ENCODE results near the gene PCDH1. TPM values are rescaled to one million over a fixed set of nuclear protein-coding genes. Genes with fewer than 3 reads are reported as not detected.
"Not testable (repeated sequence)": the region's sequence is repeated elsewhere in the genome, so short reads cannot be mapped to it uniquely, and the experiment has no call there.

Gene PCDH1
- total RNA-seq, 1 experiment from 2014 or later = 1.6 TPM

DNA sequence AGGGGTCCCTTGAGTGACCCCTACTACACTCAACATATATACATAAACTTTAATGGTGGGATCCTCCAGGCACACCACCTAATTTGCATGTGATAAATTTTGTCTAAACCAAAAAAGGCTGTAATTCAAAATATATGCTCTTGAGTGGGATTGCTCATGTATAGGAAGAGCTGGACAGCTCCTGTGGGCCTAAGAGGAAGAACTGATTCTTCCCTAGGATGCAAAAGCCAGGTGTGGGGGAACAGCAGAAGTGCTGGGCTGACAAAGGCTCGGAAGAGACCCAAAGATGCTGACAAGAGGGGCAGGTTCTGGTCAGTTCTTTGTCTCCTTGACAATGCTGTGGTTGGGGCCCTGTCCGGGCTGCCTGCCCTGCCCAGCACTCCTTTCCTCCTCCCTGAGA is 43.9 kb downstream of the PCDH1 start:
- DNase-seq (ENCODE audit: low read depth) = no peak

DNA sequence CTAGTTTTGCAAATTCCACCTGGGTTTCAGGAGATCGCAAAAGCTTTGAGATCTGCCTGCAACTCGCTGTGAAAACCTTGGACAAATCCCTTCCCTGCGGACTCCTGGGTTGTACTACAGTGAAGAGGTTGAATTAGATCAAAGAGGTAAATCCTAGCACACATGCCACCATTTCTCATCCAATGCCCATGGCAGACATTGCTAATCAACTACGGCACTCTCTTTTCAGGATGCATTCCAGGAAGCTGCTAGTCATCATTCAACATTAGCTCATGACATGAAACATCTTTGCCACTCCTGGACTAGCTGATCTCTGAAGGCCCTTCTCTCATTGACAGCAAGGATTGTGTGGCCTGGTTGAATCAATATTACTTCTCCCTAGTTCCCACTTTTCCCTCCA is 46.1 kb downstream of the PCDH1 start:
- DNase-seq (ENCODE audit: low read depth) = no peak

DNA sequence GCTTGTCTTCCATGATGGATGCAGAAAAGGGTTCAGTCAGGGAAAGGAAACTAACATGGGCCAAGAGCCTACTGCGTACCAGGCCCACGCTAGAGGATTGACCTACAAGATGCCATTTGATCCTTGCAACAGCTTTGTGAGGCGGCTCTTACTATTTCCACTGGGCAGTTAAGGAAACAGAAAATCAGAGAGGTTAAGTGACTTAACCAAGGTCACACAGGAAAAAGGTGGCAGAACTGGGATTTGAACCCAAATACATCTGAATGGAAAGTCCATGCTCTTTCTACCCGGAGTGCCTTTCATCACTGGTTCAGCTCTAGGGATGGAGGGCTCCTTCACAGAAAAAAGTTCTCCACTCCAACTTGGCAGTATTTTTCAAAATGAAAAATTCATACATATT is 50.0 kb downstream of the PCDH1 start:
- no peak for DNase-seq (ENCODE audit: low read depth)

DNA sequence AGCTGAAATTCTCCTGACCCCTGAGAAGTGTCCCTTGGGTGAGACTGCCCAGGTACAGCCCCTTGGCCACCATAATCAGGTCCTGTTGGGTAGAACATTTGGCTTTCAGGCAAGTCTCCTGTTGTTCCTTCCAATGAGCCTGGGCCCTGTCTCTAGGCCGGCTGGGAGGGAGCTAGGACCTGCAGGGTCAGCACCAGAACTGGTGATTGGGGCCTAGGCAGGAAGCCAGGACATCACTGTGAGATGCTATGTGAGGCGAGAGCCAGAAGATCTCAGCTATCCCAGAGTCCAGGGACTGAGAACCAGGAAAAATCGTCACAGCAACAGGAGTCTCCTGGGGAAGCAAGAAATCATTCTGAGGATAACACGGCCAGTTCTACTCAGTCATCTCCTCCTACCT is 51.5 kb downstream of the PCDH1 start:
- DNase-seq (ENCODE audit: low read depth) = no peak

DNA sequence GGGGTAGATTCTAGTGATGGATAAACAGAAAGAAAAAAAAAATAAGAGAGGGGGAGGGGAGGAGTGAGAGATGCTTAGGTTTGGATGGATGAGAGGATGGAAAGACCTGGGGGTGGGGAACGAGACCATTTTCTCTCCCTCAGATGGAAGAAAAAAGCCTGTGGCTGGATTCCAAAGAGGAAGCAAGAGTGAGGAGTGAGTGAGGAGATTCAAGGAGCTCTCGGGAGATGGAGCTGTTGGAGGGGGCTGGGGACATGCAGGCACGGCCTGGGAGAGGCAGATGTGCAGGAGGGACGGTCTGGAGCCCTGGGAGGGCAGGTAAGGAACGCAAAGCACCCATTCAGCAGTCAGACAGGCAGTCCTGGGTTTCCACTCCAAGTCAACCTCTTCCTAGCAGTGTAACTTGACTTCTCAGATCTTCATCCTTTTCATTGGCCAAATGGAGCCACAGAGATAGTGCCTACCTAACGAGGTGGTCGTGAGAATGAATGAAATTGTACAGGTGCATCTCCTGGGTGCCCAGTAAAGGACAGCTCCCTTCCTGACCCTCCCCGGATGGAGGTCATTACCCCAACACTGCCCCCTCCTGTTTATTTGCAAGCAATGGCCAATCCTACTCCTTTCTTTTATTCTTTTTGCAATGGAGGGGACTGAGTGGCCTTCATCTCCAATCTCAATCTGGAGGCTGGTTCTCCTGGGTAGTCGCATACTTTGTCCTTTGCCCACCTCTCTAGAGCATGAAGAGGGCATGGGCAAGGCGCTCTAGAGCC is 52.2 kb downstream of the PCDH1 start:
- DNase-seq (ENCODE audit: low read depth) = no peak

DNA sequence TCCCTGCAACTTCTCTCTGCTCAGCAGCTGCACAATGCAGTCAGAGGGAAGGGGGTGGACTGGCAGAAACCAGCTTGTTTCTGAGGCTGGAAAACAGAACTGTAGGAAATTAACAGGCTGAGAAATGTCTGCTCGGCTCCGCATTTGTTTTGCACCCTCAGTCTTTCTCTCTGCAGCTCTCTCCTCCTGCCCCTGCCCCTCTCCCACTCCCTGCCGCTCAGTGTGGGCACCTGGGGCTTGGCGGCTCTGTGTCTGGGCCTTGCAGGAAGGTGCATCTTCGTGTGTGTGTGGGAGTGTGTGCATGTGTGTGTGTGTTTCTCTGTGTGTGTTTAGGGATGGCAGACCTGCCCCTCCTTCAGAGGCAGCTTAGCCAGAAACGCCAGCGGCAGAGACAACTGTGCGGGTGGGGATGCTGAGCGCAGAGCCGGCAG is 53.0 kb downstream of the PCDH1 start:
- DNase-seq (ENCODE audit: low read depth) = no peak

DNA sequence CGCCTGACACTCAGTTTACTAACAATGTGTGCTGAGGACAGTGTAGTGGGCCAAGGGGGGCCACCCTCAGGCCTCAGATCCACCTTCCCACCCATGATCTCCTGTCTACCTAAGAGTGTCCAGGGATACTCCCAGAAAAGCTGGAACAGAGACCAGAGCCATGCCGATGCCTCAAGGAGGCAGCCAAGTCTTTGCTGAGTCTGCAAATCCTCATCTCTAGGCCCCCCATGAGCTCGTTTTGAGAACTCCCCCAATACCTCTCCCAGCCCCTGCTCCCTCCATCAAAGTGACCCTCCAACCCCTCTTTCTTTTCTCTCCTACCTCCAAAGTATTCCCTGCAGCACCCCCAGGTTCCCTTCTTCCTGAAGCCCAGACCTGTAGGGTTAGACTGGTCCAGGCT is 53.5 kb downstream of the PCDH1 start:
- no peak for DNase-seq (ENCODE audit: low read depth)

DNA sequence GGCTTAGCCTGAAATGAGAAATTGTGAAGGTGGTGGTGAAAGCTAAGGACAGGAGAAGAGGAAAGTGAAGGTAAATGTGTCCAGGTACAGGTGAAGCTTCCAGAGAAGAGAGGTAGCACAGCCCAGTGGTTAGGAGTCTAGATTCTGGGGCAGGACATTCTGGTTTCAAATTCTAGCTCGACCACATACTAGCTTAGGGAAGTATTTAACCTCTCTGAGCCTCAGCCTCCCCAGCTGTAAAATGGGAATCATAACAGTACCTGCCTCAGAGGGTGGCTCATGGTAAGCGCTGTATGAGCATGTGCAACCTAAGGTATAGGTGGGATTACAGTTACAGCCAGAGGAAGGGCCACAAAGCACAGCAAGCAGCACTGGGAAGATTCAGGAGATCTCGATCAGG is 55.2 kb downstream of the PCDH1 start:
- DNase-seq (ENCODE audit: low read depth) = no peak

DNA sequence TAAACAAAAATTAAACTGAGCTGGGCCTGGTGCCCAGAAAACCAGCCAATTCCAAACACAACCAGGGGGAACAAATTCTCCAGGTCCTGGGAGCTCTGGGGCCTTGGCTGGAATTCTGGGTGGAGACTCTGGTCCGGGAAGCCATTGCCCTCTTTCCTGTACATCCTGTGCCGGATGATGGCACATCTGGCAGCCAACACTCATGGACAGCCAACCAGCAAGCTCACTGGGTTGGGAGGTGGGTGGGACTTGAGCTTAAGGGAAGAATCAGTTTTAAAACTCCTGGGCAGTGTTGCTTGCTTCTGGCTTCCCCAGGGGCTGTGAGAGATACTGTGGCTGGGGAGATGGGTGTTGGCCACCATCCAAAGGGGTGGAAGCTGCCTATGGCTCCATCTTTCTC is 56.1 kb downstream of the PCDH1 start:
- peak; percentile 9 for DNase-seq (ENCODE audit: low read depth)

DNA sequence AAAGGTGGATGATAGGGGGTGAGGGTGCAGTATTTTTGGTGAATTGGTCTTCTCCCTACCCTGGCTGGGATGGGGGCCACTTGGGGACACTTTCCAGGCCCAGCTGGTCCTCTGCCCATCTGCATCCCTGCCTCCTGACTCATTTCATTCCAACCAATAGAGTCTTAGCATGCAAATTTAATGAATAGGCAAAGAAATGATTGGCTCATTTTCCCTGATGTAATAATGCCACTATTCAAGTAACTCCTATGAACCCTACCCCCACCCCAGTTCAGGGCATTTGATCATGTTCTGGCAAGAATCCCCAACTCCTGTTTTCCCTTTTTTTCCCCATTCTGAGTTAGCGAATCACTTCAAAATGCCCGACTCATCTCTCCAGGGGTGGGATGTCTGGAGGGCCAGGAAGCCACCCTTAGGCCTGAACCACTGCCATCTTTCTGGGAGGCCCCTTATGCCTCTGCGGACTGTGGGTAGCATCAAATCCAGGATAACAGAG is 56.7 kb downstream of the PCDH1 start:
- peak; percentile 80 for DNase-seq (ENCODE audit: low read depth)

DNA sequence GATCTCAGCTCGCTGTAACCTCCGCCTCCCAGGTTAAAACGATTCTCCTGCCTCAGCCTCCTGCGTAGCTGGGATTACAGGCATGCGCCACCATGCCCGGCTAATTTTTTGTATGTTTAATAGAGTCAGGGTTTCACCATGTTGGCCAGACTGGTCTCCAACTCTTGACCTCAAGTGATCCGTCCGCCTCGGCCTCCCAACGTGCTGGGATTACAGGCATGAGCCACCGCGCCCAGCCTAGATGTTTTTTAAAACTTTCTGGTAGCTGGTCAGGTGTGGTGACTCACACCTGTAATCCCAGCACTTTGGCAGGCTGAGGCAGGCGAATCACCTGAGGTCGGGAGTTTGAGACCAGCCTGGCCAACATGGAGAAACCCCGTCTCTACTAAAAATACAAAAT is 57.5 kb downstream of the PCDH1 start:
- not testable (repeated sequence) for DNase-seq (ENCODE audit: low read depth)

DNA sequence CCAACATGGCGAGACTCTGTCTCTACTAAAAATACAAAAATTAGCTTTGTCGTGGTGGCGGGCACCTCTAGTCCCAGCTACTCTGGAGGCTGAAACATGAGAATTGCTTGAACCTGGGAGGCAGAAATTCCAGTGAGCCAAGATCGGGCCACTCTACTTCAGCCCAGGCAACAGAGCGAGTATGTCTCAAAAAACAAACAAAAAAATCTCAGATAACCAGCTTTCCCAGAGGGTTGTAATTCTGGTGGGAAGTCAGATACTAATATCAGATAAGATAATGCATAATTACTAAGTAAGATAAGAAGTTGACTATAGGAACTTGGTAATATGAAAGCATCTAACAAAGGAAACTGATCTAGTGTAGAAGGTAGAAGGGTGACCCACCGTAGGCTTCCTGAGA is 60.6 kb downstream of the PCDH1 start:
- DNase-seq (ENCODE audit: low read depth) = no peak

DNA sequence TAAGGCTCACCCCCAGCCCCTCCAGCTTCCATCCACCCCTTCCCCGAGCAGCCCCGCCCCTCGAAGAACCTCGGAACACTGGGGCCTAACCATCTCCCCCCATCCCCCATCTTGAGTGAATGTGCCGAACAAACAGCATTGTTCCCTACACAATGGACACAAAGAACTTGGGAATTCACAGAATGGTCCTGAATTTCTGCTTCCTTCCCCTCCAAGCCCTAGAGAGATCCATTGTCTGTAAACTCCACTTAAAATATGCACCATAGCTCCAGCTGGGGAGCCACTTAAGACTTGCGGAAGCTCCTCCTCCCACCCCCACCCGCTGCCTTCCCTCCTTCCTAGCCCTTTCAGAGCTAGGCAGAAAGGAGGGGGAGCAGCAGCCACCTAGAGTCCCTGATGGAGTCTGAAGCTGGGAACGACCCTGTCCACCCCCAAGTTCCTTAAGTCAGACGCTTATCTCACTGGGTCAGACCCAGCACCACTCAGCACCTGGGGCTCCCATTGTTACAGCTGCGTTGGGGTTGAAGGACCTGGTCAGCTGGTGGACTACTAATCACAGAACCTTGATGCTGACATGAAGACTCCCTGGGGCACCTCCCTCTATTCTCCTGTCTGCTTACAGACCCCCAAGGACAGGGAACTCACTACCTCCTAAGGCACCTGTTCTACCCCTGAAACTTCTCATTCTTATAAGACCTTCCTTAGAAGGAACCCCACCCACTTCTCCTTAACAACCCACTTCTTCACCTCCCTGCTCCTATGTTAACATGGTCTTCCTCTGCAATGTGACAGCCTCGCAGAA is 61.4 kb downstream of the PCDH1 start:
- DNase-seq (ENCODE audit: low read depth) = no peak

DNA sequence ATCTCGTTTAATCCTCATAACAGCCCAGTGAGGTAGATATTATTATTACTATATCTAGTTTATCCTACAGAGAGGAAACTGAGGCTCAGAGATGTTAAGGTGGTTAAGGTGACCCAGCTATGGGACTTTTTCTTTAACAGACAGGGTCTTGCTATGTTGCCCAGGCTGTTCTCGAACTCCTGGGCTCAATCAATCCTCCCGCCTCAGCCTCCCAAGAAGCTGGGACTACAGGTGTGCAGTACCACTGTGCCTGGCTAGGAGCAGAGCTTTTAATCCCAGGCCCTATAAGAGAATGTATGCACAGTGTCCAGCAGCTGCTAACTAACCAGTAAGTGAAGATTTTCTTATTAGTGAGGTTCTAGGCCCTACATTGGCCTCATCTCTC is 62.4 kb downstream of the PCDH1 start:
- DNase-seq (ENCODE audit: low read depth) = no peak

DNA sequence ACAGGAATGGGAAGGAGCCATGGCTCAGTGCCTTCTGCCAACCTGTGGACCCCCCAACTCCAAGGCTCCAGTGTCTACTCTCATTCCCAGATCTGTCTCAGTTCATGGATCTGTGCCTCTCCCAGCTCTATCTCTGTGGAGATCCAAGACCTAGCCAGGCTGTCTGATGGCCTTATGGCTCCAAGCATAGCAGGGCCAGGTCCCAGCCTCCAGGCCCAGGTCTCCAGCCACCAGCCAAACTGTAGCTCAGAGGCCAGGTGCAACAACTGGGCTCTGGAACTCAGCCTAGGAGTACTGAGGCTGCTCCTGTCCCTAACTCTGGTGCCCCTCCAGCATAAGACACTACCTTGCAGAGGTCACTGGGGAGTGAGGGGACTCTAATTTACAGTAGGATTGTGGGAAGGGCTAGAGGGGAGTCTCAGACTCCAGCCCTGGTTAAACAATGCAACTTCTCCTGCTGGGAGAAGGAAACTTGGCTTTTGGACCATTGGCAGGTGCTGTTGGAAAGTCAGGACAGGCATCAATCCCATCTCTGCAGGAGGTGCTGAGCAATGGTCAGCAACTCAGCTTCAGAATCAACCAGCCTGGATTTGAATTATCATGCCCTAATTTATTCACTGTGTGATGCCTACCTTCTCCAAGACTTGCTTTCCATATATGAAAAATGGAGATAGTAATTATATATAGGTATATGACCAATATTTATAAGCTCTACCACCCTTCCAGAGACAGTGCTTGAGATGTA is 63.0 kb downstream of the PCDH1 start:
- no peak for DNase-seq (ENCODE audit: low read depth)

DNA sequence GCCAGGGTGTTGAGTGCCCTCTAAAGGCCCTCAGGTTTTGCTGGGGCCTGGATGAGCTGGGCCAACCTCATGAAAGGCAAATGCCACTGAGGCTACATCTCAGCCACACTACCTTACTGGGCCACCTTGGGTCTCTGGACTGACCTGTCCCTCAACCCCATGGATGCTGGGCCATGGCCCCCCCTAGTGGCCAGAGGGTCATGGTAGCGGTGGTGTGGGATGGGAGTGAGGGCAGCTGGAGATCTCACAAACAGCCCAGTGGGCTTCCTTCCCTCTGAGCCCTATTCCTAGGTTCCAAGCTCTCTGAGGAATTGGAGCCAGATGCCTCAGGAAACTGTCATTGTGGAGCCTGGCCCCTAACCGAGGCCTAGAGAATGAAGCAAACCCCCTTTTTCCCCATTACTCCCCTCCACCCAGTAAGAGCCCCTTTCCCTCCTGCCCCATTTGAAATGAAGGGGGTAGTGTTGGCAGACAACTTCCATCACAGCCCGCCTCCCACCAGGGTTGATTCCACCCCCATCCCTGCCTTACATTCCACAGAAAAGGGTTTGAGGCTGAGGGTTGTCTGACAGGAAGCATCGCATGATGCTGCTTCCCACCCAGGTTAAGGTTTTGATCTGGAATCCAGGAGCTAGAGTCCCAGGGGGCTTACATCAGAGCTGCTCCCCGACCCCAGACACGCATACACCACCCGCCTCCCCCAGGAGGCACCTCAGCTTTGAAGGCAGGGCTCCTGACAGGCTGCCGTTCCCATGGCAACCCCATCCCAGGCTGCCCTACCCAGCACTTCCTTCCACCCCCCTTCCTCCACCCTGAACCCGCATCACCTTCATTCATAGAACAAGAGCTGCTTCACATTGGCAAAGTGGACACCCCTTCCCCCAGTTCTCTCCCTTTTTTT is 63.9 kb downstream of the PCDH1 start:
- DNase-seq (ENCODE audit: low read depth) = peak; percentile 24

DNA sequence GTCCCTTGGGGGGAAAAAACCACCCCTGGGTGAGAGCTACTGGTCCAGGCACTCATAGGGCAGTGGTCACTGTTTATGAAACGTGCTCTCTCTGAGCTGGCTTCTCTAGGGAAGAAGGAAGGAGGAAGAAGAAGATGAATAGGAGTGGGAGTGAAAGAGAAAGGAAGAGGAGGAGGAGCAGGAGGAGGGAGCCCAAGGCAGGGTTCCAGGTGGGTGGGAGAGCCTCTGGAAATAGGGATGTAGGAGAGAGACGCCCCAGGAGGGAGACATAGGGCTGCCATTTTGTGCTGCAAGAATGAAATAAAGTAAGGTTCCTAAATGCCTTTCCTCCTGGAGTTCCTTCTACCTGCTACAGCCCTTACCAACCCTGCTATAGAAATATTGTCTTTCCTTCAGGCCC is 65.7 kb downstream of the PCDH1 start:
- DNase-seq (ENCODE audit: low read depth) = no peak

DNA sequence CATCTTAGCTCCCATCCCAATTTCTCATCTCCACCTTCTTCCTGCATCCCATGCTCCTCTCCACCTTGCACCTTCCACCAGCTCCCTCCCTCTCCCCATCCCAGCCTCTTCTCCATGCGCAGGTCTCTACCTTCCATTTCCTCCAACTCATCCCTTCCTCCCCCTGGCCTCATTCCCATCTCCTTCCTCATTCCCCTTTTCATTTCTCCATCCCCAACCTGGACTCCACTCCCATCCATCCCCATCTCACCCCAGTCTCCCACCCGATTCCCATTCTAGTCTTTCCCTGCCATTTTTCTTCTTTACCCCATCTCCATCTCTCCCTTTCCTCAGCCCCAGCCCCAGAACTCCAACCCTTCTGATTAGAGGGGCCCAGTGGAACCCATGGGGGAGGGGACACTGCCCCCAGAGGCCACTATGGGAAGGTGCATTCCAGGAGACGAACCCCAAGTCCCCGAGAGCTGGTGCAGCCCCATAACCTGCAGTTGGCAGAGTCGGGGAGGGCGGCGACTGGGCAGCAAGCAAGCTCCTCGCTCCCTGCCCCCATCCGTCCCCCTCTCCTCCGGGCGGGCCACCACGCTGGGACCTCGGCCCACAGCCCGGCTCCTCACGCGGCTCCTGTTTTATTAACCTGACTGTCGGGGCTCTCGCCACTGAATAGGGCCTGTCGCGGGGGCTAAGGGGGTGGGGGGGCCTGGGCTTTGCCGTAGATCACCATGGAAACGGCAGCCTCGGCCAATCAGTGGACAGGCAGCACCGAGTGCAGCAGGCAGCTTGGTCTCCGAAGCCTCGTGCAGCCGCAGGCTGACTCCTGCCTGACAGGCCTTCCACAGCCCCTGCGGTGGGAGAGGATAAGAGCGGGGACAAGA is 66.7 kb downstream of the PCDH1 start:
- DNase-seq (ENCODE audit: low read depth) = no peak

DNA sequence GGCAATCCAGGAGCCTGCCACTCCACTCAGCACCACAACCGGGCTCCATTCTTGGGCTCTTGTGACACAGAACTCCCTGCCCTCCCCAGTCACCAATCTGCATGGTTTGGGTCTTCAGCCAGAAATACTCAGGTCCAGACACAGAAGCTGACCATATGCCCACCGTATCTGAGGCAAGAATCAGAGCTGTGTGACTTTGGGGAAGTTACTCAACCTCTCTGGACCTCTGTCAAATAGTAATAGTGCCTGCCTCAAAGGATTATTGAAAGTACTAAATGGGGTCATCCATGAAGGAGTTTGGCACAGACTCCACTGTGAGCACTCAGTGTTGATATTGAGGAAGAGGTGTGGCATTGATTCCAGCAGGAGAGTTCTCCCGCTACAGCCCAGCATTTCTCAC is 67.5 kb downstream of the PCDH1 start:
- DNase-seq (ENCODE audit: low read depth) = no peak

DNA sequence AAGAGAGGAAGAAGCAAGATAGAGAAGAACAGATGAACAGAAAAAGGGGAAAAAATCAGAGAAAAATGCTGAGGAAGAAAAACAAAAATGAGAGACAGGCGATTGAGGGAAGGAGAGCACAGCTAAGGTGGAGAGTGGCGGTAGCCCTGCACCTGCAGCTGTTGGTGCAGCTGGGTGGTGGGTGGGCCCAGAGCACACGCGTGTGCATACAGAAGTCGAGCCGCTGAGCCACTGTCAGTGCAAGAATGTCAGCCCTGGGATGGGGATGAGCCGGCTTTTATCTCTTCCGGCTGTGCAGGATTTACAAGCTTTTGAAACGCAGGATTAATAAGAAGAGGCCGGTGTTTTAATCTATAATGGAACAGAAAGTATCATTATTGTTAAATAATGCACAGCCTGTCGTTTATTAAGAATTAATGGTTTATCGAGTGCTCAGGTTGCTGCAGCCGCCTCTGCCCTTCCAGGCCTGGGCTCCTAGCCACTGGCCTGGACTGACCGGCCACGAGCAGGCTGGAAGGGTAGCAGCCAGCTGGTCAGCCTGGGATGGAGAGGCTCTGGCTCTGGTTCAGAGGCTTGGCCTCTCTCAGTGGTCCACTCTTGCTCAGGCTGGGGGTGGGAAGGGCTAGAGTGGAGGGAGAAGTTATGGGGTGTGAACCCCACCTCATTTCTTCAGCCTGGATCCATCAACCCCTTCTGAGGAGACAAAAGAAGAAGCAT is 68.7 kb downstream of the PCDH1 start:
- DNase-seq (ENCODE audit: low read depth) = no peak
